ENCODE data around the gene BCS1L.

Gene BCS1L

GRCh38 chr2:218648088-218648786, 11.2 kb upstream of the BCS1L start:
- TF ChIP-seq, protein P1, sequence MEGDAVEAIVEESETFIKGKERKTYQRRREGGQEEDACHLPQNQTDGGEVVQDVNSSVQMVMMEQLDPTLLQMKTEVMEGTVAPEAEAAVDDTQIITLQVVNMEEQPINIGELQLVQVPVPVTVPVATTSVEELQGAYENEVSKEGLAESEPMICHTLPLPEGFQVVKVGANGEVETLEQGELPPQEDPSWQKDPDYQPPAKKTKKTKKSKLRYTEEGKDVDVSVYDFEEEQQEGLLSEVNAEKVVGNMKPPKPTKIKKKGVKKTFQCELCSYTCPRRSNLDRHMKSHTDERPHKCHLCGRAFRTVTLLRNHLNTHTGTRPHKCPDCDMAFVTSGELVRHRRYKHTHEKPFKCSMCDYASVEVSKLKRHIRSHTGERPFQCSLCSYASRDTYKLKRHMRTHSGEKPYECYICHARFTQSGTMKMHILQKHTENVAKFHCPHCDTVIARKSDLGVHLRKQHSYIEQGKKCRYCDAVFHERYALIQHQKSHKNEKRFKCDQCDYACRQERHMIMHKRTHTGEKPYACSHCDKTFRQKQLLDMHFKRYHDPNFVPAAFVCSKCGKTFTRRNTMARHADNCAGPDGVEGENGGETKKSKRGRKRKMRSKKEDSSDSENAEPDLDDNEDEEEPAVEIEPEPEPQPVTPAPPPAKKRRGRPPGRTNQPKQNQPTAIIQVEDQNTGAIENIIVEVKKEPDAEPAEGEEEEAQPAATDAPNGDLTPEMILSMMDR (IDR thresholded peaks at IDR 0.05; ENCODE audit: insufficient read depth, low read length): peak; percentile 96
- TF ChIP-seq GABPA (IDR thresholded peaks at IDR 0.05; ENCODE audit: low read depth): no peak
- Histone ChIP-seq H3K27ac (replicated peaks) (no peak overlapping the region), H3K27me3 (ENCODE audit: insufficient read depth, poor library complexity, severe bottlenecking) (no peaks in the 10 kb centered on the region), H3K4me3 (replicated peaks; ENCODE audit: insufficient read depth, low read length) (no peak overlapping the region)
- peak; percentile 38 to 60 for DNase-seq (ENCODE audit: low read depth in 1 of 2, low spot score in 1 of 2)

GRCh38 chr2:218648787-218649100, 10.7 kb upstream of the BCS1L start:
- no peak overlapping the region for H3K4me3 ChIP-seq (replicated peaks; ENCODE audit: insufficient read depth, low read length)
- DNase-seq (ENCODE audit: low read depth in 1 of 2, low spot score in 1 of 2): no peak
- H3K27me3 ChIP-seq (ENCODE audit: insufficient read depth, poor library complexity, severe bottlenecking): no peaks in the 10 kb centered on the region
- no peak overlapping the region for H3K27ac ChIP-seq (replicated peaks)
- no peak for TF ChIP-seq GABPA (IDR thresholded peaks at IDR 0.05; ENCODE audit: low read depth)
- TF ChIP-seq, protein P2, sequence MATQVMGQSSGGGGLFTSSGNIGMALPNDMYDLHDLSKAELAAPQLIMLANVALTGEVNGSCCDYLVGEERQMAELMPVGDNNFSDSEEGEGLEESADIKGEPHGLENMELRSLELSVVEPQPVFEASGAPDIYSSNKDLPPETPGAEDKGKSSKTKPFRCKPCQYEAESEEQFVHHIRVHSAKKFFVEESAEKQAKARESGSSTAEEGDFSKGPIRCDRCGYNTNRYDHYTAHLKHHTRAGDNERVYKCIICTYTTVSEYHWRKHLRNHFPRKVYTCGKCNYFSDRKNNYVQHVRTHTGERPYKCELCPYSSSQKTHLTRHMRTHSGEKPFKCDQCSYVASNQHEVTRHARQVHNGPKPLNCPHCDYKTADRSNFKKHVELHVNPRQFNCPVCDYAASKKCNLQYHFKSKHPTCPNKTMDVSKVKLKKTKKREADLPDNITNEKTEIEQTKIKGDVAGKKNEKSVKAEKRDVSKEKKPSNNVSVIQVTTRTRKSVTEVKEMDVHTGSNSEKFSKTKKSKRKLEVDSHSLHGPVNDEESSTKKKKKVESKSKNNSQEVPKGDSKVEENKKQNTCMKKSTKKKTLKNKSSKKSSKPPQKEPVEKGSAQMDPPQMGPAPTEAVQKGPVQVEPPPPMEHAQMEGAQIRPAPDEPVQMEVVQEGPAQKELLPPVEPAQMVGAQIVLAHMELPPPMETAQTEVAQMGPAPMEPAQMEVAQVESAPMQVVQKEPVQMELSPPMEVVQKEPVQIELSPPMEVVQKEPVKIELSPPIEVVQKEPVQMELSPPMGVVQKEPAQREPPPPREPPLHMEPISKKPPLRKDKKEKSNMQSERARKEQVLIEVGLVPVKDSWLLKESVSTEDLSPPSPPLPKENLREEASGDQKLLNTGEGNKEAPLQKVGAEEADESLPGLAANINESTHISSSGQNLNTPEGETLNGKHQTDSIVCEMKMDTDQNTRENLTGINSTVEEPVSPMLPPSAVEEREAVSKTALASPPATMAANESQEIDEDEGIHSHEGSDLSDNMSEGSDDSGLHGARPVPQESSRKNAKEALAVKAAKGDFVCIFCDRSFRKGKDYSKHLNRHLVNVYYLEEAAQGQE (IDR thresholded peaks at IDR 0.05; ENCODE audit: insufficient replicate concordance, low read depth): no peak
- TF ChIP-seq, protein P1 (IDR thresholded peaks at IDR 0.05; ENCODE audit: insufficient read depth, low read length): no peak
- TF ChIP-seq POLR2AphosphoS5 (IDR thresholded peaks at IDR 0.05; ENCODE audit: low read depth): no peak
- no peak for TF ChIP-seq SPI1 (IDR thresholded peaks at IDR 0.05; ENCODE audit: borderline replicate concordance, low read depth)

GRCh38 chr2:218655751-218656150, 3.7 kb upstream of the BCS1L start:
- Histone ChIP-seq H3K4me3 (replicated peaks; ENCODE audit: insufficient read depth, low read length) (no peak overlapping the region), H3K27me3 (ENCODE audit: insufficient read depth, poor library complexity, severe bottlenecking) (no peaks in the 10 kb centered on the region), H3K27ac (replicated peaks) (no peak overlapping the region)
- no peak for DNase-seq (ENCODE audit: low read depth in 1 of 2, low spot score in 1 of 2)
- no peak for TF ChIP-seq GABPA (IDR thresholded peaks at IDR 0.05; ENCODE audit: low read depth)
- TF ChIP-seq SPI1 (IDR thresholded peaks at IDR 0.05; ENCODE audit: borderline replicate concordance, low read depth): no peak
- TF ChIP-seq, protein P1 (IDR thresholded peaks at IDR 0.05; ENCODE audit: insufficient read depth, low read length): no peak
- TF ChIP-seq, protein P2 (IDR thresholded peaks at IDR 0.05; ENCODE audit: insufficient replicate concordance, low read depth): no peak
- TF ChIP-seq POLR2AphosphoS5 (IDR thresholded peaks at IDR 0.05; ENCODE audit: low read depth): no peak

Data from HL-60 (cell line).